ENCODE measurements around the gene MANBA.
"Not testable (repeated sequence)": the region's sequence is repeated elsewhere in the genome, so short reads cannot be mapped to it uniquely, and the experiment has no call there.

MANBA gene

GRCh38 chr4:102761296-102761701, 531 bp upstream of the MANBA start:
- peak; percentile 8 for DNase-seq

- peak; percentile 7 for DNase-seq
These were observed 730 bp downstream of the MANBA start for GRCh38 chr4:102759831-102760644.

- DNase-seq: no peak
These were observed 2.3 kb downstream of the MANBA start for GRCh38 chr4:102758241-102759160.

- no peak for DNase-seq
These were observed 3.1 kb downstream of the MANBA start for GRCh38 chr4:102757681-102758080.

GRCh38 chr4:102754044-102754443, 6.7 kb downstream of the MANBA start:
- DNase-seq: no peak

GRCh38 chr4:102751941-102752340, 8.8 kb downstream of the MANBA start:
- no peak for DNase-seq

GRCh38 chr4:102743352-102743751, 17.4 kb downstream of the MANBA start:
- not testable (repeated sequence) for DNase-seq

GRCh38 chr4:102738802-102739201, 22.0 kb downstream of the MANBA start:
- DNase-seq: not testable (repeated sequence)

GRCh38 chr4:102736636-102737549, 23.9 kb downstream of the MANBA start:
- DNase-seq: no peak

- DNase-seq: no peak
These were observed 25.2 kb downstream of the MANBA start for GRCh38 chr4:102735582-102735981.

- no peak for DNase-seq
These were observed 26.0 kb downstream of the MANBA start for GRCh38 chr4:102734591-102735385.

- no peak for DNase-seq
These were observed 26.7 kb downstream of the MANBA start for GRCh38 chr4:102734116-102734515.

- no peak for DNase-seq
These were observed 27.7 kb downstream of the MANBA start for GRCh38 chr4:102733084-102733483.

GRCh38 chr4:102732678-102733077, 28.1 kb downstream of the MANBA start:
- no peak for DNase-seq

GRCh38 chr4:102730968-102731533, 29.7 kb downstream of the MANBA start:
- DNase-seq: no peak

- DNase-seq: not testable (repeated sequence)
These were observed 31.3 kb downstream of the MANBA start for GRCh38 chr4:102729486-102729885.

GRCh38 chr4:102726919-102727318, 33.8 kb downstream of the MANBA start:
- not testable (repeated sequence) for DNase-seq

- DNase-seq: no peak
These were observed 34.7 kb downstream of the MANBA start for GRCh38 chr4:102726068-102726467.

GRCh38 chr4:102725229-102725628, 35.5 kb downstream of the MANBA start:
- no peak for DNase-seq

GRCh38 chr4:102723511-102723910, 37.3 kb downstream of the MANBA start:
- no peak for DNase-seq

- DNase-seq: no peak
These were observed 38.0 kb downstream of the MANBA start for GRCh38 chr4:102722740-102723139.

Measured in effector CD4-positive, alpha-beta T cell (primary cell).